HG03196 (cell line): Measurements from ENCODE around the gene MIDN.

Source experiments
- ATAC-seq: cut with Tn5 transposase; IDR thresholded peaks from one replicate; pipeline ENCODE4 v1.9.1; 2021; ENCODE audit not compliant: unreplicated experiment

MIDN gene

GRCh38 chr19:1269478-1270212 is 21.3 kb downstream of the MIDN start:
- peak; percentile 21 for ATAC-seq

- ATAC-seq = no peak
Observed at GRCh38 chr19:1270213-1270853, 21.9 kb downstream of the MIDN start.

GRCh38 chr19:1270854-1271527 is 22.6 kb downstream of the MIDN start:
- no peak for ATAC-seq

GRCh38 chr19:1271528-1272422 is 23.4 kb downstream of the MIDN start:
- no peak for ATAC-seq

- ATAC-seq = no peak
Observed at GRCh38 chr19:1272423-1273262, 24.3 kb downstream of the MIDN start.

GRCh38 chr19:1273263-1274041 is 25.1 kb downstream of the MIDN start:
- ATAC-seq = no peak

GRCh38 chr19:1274081-1274851 is 25.9 kb downstream of the MIDN start:
- no peak for ATAC-seq

GRCh38 chr19:1274852-1275259 is 26.5 kb downstream of the MIDN start:
- no peak for ATAC-seq

- peak; percentile 54 for ATAC-seq
Observed at GRCh38 chr19:1275260-1275975, 27.0 kb downstream of the MIDN start, which contains the start of gene FAM174C. Gene FAM174C (plus strand): TSS chr19:1275530. CDS start chr19:1275550, 20 bp downstream.

GRCh38 chr19:1275976-1276627 is 27.7 kb downstream of the MIDN start:
- ATAC-seq = no peak

GRCh38 chr19:1276628-1277022 is 28.2 kb downstream of the MIDN start:
- no peak for ATAC-seq

GRCh38 chr19:1277061-1277460 is 28.7 kb downstream of the MIDN start:
- no peak for ATAC-seq

- no peak for ATAC-seq
Observed at GRCh38 chr19:1278074-1278473, 29.7 kb downstream of the MIDN start.

GRCh38 chr19:1278713-1279660 is 30.6 kb downstream of the MIDN start:
- no peak for ATAC-seq

- no peak for ATAC-seq
Observed at GRCh38 chr19:1279782-1280341, 31.5 kb downstream of the MIDN start.
